Left colon (tissue), 2 donors: ENCODE results near the gene CD68. TPM values are rescaled to one million over a fixed set of nuclear protein-coding genes. Genes with fewer than 3 reads are reported as not detected.

Experiments
- total RNA-seq, 2 donors: library from RNA; stranded (reverse); fragmentation: NEBNext Ultra II Directional; extraction: Animal tissue kit (Norgen Biotek cat#: 25700); gene quantifications; one replicate each; pipeline ENCODE4 v1.2.1, GENCODE V29; 2021
- donor health status: DM: no; HTN: no; CAD: no.
- donor health status: DM: yes; HTN: yes; CAD: no.

CD68 gene
- total RNA-seq, 2 donors from 2014 or later, result 35.0 to 74.0 TPM

Other genes starting within 250 kb of the CD68 start
- gene ACAP1, start 243.1 kb upstream of the CD68 start, total RNA-seq, result 1 to 10 TPM; 4.1 to 9.0 TPM
- 10 to 100 TPM in 1 of 2 donors, 1 to 10 TPM in 1; 9.4 to 10.1 TPM for gene KCTD11, start 227.5 kb upstream of the CD68 start, total RNA-seq
- not detected for gene TMEM95, start 224.5 kb upstream of the CD68 start, total RNA-seq
- gene TNK1, start 198.5 kb upstream of the CD68 start, total RNA-seq, result 10 to 100 TPM; 22.2 to 24.9 TPM
- 10 to 100 TPM in 1 of 2 donors, 1 to 10 TPM in 1; 8.9 to 10.2 TPM for gene PLSCR3, start 185.1 kb upstream of the CD68 start, total RNA-seq
- gene TMEM256, start 175.5 kb upstream of the CD68 start, total RNA-seq, result 10 to 100 TPM; 70.8 to 81.0 TPM
- gene NLGN2, start 171.8 kb upstream of the CD68 start, total RNA-seq, result 1 to 10 TPM; 2.7 to 6.6 TPM
- not detected for gene SPEM1, start 159.3 kb upstream of the CD68 start, total RNA-seq
- not detected for gene SPEM2, start 154.0 kb upstream of the CD68 start, total RNA-seq
- not detected for gene SPEM3, start 150.8 kb upstream of the CD68 start, total RNA-seq
- 10 to 100 TPM; 19.3 to 20.5 TPM for gene TMEM102, start 144.2 kb upstream of the CD68 start, total RNA-seq
- gene FGF11, start 140.1 kb upstream of the CD68 start, total RNA-seq, result 1 to 10 TPM; 1.2 to 2.3 TPM
- gene CHRNB1, start 134.6 kb upstream of the CD68 start, total RNA-seq, result 10 to 100 TPM in 1 of 2 donors, 1 to 10 TPM in 1; 9.6 to 10.7 TPM
- 10 to 100 TPM; 17.5 to 25.0 TPM for gene ZBTB4, start 100.0 kb upstream of the CD68 start, total RNA-seq
- gene SLC35G6, start 98.2 kb upstream of the CD68 start, total RNA-seq, result not detected
- 10 to 100 TPM; 83.8 to 100.0 TPM for gene POLR2A, start 95.3 kb upstream of the CD68 start, total RNA-seq
- gene TNFSF12, start 30.6 kb upstream of the CD68 start, total RNA-seq, result 10 to 100 TPM in 1 of 2 donors, 1 to 10 TPM in 1; 9.8 to 17.3 TPM
- gene TNFSF13, start 20.9 kb upstream of the CD68 start, total RNA-seq, result 100 to 1,000 TPM in 1 of 2 donors, 10 to 100 TPM in 1; 77.2 to 121 TPM
- 10 to 100 TPM; 30.9 to 34.1 TPM for gene SENP3, start 17.7 kb upstream of the CD68 start, total RNA-seq
- gene MPDU1, start 4.2 kb downstream of the CD68 start, total RNA-seq, result 10 to 100 TPM; 79.2 to 89.6 TPM
- under 1 TPM; 0.58 to 0.84 TPM for gene SOX15, start 10.5 kb downstream of the CD68 start, total RNA-seq
- 10 to 100 TPM; 24.9 to 29.5 TPM for gene FXR2, start 35.3 kb downstream of the CD68 start, total RNA-seq
- 10 to 100 TPM; 60.8 to 78.3 TPM for gene SAT2, start 48.2 kb downstream of the CD68 start, total RNA-seq
- not detected for gene SHBG, start 50.5 kb downstream of the CD68 start, total RNA-seq
- gene ATP1B2, start 71.3 kb downstream of the CD68 start, total RNA-seq, result 1 to 10 TPM in 1 of 2 donors, under 1 TPM in 1; 0.55 to 1.4 TPM
- 10 to 100 TPM; 47.3 to 60.0 TPM for gene TP53, start 107.9 kb downstream of the CD68 start, total RNA-seq
- gene WRAP53, start 108.8 kb downstream of the CD68 start, total RNA-seq, result 1 to 10 TPM; 6.4 to 9.7 TPM
- under 1 TPM; 0.25 to 0.34 TPM for gene EFNB3, start 125.6 kb downstream of the CD68 start, total RNA-seq
- gene DNAH2, start 138.1 kb downstream of the CD68 start, total RNA-seq, result under 1 TPM; 0.22 to 0.61 TPM